Mucosa of descending colon (tissue), 3 donors: Measurements from ENCODE around the gene EFCAB6. TPM values are rescaled to one million over a fixed set of nuclear protein-coding genes. Genes with fewer than 3 reads are reported as not detected.

ENCODE experiments used
- ATAC-seq: fragments of 200-7000 bp; cut with Tn5 transposase; one replicate; pipeline ENCODE4 v1.9.1; 2020; ENCODE audit warnings: mild to moderate bottlenecking, moderate library complexity
- DNase-seq, 3 donors: peaks; one replicate each; pipeline ENCODE4 v3.0.0-alpha.2; 2020
- H3K36me3 ChIP-seq: fragments of 200-600 bp; one replicate; pipeline ENCODE4 v1.8.0; 2021; ENCODE audit warnings: low read depth, mild to moderate bottlenecking
- H3K4me1 ChIP-seq: fragments of 200-600 bp; one replicate; pipeline ENCODE4 v1.8.0; 2021; ENCODE audit warnings: low read depth, mild to moderate bottlenecking
- H3K4me3 ChIP-seq: fragments of 200-600 bp; one replicate; pipeline ENCODE4 v1.8.0; 2021; ENCODE audit warnings: mild to moderate bottlenecking
- H3K9me3 ChIP-seq: fragments of 200-600 bp; one replicate; pipeline ENCODE4 v1.8.0; 2021; ENCODE audit warnings: mild to moderate bottlenecking
- CTCF ChIP-seq: fragments of 200-600 bp; IDR thresholded peaks from one replicate; pipeline ENCODE4 v1.8.0; 2022; ENCODE audit warnings: antibody characterized with exemption, mild to moderate bottlenecking
- intact Hi-C, 2 donors: fragments of 100-400 bp; cut with DNase I in 1 of 2; cut with micrococcal nuclease in 1 of 2; formaldehyde crosslinking; loops; one replicate each; pipeline versions ENCODE4 v1.11.0 to v1.11.1; 2022; cut with DNase I, micrococcal nuclease
- total RNA-seq, 3 donors: library from RNA; stranded (reverse); fragmentation: NEBNext Ultra II Directional in 2 of 3; extraction: Animal tissue kit (Norgen Biotek cat#: 25700) in 2 of 3; gene quantifications; one replicate each; pipeline versions ENCODE4 v1.2.1 to v1.2.4, GENCODE V29; 2021 to 2023
- donor health status: DM: no; HTN: no; CAD: no; lungs with moderate emphysema.
- donor health status: DM: no; HTN: no; CAD: no.
- donor health status: DM: no; HTN: yes; CAD: no.

The EFCAB6 gene
- total RNA-seq, 3 donors from 2014 or later, result 1.1 to 1.8 (median 1.7) TPM

- ATAC-seq (no peak), DNase-seq (no peak)
- no peak for TF ChIP-seq CTCF
- Histone ChIP-seq H3K36me3 (no peaks in the 10 kb centered on the region), H3K9me3 (no peaks in the 10 kb centered on the region), H3K4me1 (no peaks in the 10 kb centered on the region), H3K4me3 (no peak overlapping the region)
- intact Hi-C loops, result no loop called here
These were observed 187.7 kb downstream of the EFCAB6 start for GRCh38 chr22:43624144-43624998.

GRCh38 chr22:43622886-43623285 is 189.2 kb downstream of the EFCAB6 start:
- Histone ChIP-seq H3K9me3 (no peaks in the 10 kb centered on the region), H3K4me1 (no peaks in the 10 kb centered on the region), H3K36me3 (no peaks in the 10 kb centered on the region), H3K4me3 (no peak overlapping the region)
- no peak for DNase-seq
- TF ChIP-seq CTCF, result no peak
- no peak for ATAC-seq
- intact Hi-C loops, result no loop called here

- intact Hi-C loops, result no loop called here
- H3K4me3 ChIP-seq, result no peak overlapping the region
- DNase-seq (no peak), ATAC-seq (no peak)
- H3K36me3 ChIP-seq, result no peaks in the 10 kb centered on the region
- H3K9me3 ChIP-seq, result no peaks in the 10 kb centered on the region
- no peak for TF ChIP-seq CTCF
- no peaks in the 10 kb centered on the region for H3K4me1 ChIP-seq
These were observed 191.9 kb downstream of the EFCAB6 start for GRCh38 chr22:43620197-43620596.

GRCh38 chr22:43618517-43618916 is 193.6 kb downstream of the EFCAB6 start:
- H3K36me3 ChIP-seq, result no peaks in the 10 kb centered on the region
- no peaks in the 10 kb centered on the region for H3K9me3 ChIP-seq
- no peaks in the 10 kb centered on the region for H3K4me1 ChIP-seq
- DNase-seq (no peak), ATAC-seq (no peak)
- TF ChIP-seq CTCF, result no peak
- intact Hi-C loops, result no loop called here
- no peak overlapping the region for H3K4me3 ChIP-seq

GRCh38 chr22:43616645-43617044 is 195.5 kb downstream of the EFCAB6 start:
- Histone ChIP-seq H3K36me3 (no peaks in the 10 kb centered on the region), H3K4me1 (no peaks in the 10 kb centered on the region), H3K4me3 (no peak overlapping the region), H3K9me3 (no peaks in the 10 kb centered on the region)
- no peak for TF ChIP-seq CTCF
- peak in 2 of 3 donors; percentile 53 to 80 for DNase-seq
- ATAC-seq, result peak; percentile 74
- intact Hi-C loops, result no loop called here
